GM12878 (cell line): ENCODE results near the gene DENND1A.

ENCODE experiments used
- ATF2 ChIP-seq: IDR thresholded peaks from 2 replicates; pipeline ENCODE4 v1.6.1; 2012; ENCODE audit warnings: low read length, inconsistent platforms
- CTCF ChIP-seq, 3 experiments: IDR thresholded peaks in 2 of 3; conservative IDR thresholded peaks in 1 of 3; 2 replicates each; pipeline ENCODE4 v1.5.1; 2011; ENCODE audit warnings: low read depth in 3 of 3, low read length in 3 of 3, mild to moderate bottlenecking in 3 of 3, control low read depth in 2 of 3, moderate library complexity in 2 of 3, inconsistent platforms in 1 of 3, mixed read lengths in 1 of 3; ENCODE audit not compliant: control insufficient read depth in 2 of 3, insufficient read depth in 1 of 3; ENCODE audit errors: extremely low read depth in 1 of 3
- ETV6 ChIP-seq, 2 experiments: fragments of 450-650 bp in 1 of 2; IDR thresholded peaks in 1 of 2; conservative IDR thresholded peaks in 1 of 2; 2 replicates each; pipeline ENCODE4 v1.6.1; 2014; ENCODE audit warnings: antibody characterized with exemption in 1 of 2, borderline replicate concordance in 1 of 2, low read depth in 1 of 2, mild to moderate bottlenecking in 1 of 2, moderate library complexity in 1 of 2
- EZH2 ChIP-seq: IDR thresholded peaks from 2 replicates; pipeline ENCODE4 v1.6.1; 2012; ENCODE audit warnings: low read depth, mild to moderate bottlenecking, control low read depth, inconsistent platforms, low read length, borderline replicate concordance; ENCODE audit not compliant: control insufficient read depth
- HDAC6 ChIP-seq: fragments of 200-600 bp; sonication (generic); IDR thresholded peaks from one replicate; pipeline ENCODE4 v1.8.0; 2017; ENCODE audit warnings: antibody characterized with exemption; ENCODE audit not compliant: unreplicated experiment
- NFYB ChIP-seq: IDR thresholded peaks from 2 replicates; pipeline ENCODE4 v1.6.1; 2011; ENCODE audit warnings: low read depth, mild to moderate bottlenecking, low read length, improper control_type of control experiment, moderate library complexity; ENCODE audit not compliant: insufficient read depth
- POLR2AphosphoS5 ChIP-seq: IDR thresholded peaks from 2 replicates; pipeline ENCODE4 v1.6.1; 2011; ENCODE audit warnings: mild to moderate bottlenecking, low read length, inconsistent platforms
- SIN3A ChIP-seq: IDR thresholded peaks from 2 replicates; pipeline ENCODE4 v1.6.1; 2012; ENCODE audit warnings: low read depth, low read length, improper control_type of control experiment
- SMAD1 ChIP-seq: fragments of 450-650 bp; IDR thresholded peaks from 2 replicates; pipeline ENCODE4 v1.6.1; 2018; ENCODE audit warnings: mild to moderate bottlenecking, low read depth; ENCODE audit not compliant: partially characterized antibody
- SMC3 ChIP-seq: IDR thresholded peaks from 2 replicates; pipeline ENCODE4 v1.6.1; 2011; ENCODE audit warnings: low read length, improper control_type of control experiment, borderline replicate concordance
- TARDBP ChIP-seq: IDR thresholded peaks from 2 replicates; pipeline ENCODE4 v1.6.1; 2016; ENCODE audit warnings: borderline replicate concordance
- TF ChIP-seq, protein P1 (sequence below): IDR thresholded peaks from 2 replicates; pipeline ENCODE4 v1.6.1; 2011; ENCODE audit warnings: mild to moderate bottlenecking, low read depth, low read length, moderate library complexity; ENCODE audit not compliant: insufficient replicate concordance

- TF ChIP-seq CTCF (IDR thresholded peaks at IDR 0.05 in 2 of 3, conservative IDR thresholded peaks at IDR 0.05 in 1 of 3; ENCODE audit: control insufficient read depth in 2 of 3, extremely low read depth in 1 of 3, insufficient read depth in 1 of 3, low read depth in 3 of 3, low read length in 3 of 3) (no peak), SMC3 (no peak), EZH2 (no peak), ETV6 (conservative IDR thresholded peaks at IDR 0.05 in 1 of 2, IDR thresholded peaks at IDR 0.05 in 1 of 2; ENCODE audit: borderline replicate concordance in 1 of 2, low read depth in 1 of 2) (no peak), SMAD1 (no peak), HDAC6 (no peak), ATF2 (no peak), NFYB (no peak), POLR2AphosphoS5 (no peak), TARDBP (no peak), SIN3A (no peak)
- TF ChIP-seq, protein P1, sequence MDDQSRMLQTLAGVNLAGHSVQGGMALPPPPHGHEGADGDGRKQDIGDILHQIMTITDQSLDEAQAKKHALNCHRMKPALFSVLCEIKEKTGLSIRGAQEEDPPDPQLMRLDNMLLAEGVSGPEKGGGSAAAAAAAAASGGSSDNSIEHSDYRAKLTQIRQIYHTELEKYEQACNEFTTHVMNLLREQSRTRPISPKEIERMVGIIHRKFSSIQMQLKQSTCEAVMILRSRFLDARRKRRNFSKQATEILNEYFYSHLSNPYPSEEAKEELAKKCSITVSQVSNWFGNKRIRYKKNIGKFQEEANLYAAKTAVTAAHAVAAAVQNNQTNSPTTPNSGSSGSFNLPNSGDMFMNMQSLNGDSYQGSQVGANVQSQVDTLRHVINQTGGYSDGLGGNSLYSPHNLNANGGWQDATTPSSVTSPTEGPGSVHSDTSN = no peak
Observed at GRCh38 chr9:123418506-123418905, 511.4 kb downstream of the DENND1A start.
